Epidermal melanocyte (primary cell): ENCODE results near the gene LHFPL6.

Source experiments
- DNase-seq: peaks from one replicate; pipeline ENCODE4 v3.0.0; 2011; ENCODE audit warnings: low spot score; ENCODE audit not compliant: insufficient read length

Gene LHFPL6

DNA sequence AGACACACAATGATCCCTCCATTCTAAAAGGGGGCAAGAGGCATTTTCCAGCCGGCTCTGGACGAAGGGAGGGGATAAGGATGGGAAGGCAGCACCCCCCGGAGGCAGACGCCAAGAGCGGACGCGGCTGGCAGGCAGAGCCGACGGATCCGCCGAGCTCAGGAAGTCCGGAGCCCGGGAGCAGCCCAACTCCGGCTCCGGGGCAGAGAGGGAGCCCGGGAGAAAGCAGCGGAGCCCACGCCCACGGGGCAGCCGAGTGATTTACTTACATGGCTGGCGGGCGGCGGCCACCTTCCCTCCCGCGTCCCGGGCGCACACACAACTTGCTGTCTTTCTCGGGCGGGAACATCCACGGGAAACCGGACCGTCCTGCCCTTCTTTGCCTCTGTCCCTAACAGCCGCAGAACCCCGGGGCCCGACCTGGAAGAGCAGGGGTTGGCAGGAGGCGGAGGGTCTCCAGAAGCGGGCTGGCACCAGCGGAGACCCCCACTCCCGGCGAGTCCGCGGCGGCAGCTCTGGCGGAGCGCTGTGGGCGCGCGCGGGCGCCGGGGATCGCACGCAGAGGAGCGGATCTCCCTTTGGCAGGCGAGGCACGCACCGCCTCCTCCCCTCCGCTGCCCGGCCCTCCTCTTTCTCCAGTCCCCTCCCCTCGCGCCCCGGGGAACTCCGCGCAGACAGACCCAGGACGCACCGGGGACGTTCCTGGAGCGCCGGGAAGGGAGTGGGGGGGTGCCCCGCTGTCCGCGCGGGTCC lies at the start of gene LHFPL6:
LHFPL6 (minus strand) TSS at position 580 of the 753 bp plus-strand sequence.
- peak; percentile 64 for DNase-seq

DNA sequence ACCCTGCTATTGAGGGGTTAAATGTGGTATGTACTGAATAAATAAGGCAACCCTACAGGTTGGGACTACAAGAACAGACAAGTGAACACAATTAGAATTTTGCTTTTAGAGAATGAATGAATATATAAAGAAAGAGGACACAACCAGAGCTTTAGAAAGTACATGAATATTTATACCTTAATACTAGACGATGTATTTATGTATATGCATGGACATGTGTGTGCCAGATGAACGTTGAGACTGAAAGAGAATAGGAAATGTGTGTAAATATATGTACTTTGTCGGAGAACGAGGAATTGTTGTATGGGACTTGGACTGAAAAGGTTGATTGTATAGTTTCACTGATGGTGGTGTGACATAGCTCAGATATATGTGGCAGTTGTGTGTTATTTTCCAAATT lies 43.1 kb upstream of the LHFPL6 start:
- no peak for DNase-seq

DNA sequence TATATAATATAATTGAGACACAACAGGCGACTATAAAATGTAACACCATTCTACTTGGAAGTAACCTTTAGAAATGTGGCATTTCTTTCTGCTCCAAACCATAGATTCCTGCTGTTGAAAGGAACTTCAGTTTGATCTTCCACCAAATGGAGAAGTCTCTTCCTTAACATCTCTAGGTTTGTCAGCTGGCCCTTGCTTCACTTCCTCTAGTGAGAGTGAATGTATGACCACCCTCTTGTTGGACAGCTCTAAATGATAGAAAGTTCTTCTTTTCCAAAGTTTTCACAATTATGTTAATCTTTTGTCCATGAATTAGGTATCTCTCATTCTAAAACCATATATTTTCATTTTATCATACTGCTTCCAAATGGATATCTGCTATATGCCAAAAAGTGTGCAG lies 38.7 kb upstream of the LHFPL6 start:
- no peak for DNase-seq

DNA sequence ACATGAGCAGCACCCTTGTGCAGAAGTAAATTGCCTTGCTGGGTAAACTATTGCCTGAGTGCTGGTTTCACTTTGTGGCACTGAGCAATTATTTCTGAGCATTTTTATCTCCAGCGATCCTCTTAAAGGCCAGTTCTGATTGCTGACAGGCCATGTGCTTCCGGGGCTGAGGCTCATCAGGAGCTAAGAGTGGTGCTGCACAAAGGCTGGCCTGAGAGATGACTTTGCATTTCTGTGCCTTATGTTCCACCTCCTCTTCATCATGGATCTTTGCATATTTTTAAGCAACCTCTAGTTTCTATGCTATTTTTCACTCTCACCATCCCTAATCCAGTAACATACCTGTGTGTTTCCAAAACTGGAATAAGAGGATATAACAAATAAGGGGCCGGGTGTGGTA lies 34.9 kb upstream of the LHFPL6 start:
- DNase-seq: no peak

DNA sequence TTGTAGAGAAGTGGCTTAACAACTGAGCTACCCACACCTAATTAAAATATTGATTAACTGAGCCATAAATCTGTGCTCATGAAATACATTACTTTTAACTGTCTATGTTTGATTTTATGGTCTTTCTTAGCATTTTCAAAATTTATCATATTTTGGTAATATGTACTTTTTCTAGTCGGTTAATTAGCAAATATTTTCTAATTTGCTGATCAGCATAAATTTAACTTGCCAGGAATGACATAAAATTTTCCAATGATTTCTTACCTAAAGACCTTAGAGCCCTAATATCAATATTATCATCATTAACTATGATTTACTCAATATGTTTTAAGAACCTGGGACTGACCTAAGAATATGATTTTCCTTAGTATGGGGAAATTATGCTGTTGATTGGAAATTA lies 32.6 kb upstream of the LHFPL6 start:
- DNase-seq: no peak

DNA sequence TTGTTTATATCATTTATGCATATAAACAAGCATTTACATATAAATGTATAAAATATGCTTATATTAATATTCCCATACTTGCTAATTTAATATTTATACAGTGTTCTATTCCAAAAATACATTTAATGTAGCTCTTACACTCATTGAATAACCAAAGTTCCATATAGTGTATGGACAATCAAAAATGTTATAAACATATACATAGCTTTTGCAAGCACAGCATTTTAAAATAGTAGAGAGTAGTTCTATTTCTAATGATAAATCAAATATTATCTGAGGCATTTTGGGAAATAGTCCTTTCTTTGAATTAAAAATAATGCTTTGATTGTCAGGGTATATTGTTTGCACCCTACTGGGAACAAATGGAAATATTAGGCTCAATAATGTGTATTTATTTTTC lies 30.0 kb upstream of the LHFPL6 start:
- DNase-seq: no peak

DNA sequence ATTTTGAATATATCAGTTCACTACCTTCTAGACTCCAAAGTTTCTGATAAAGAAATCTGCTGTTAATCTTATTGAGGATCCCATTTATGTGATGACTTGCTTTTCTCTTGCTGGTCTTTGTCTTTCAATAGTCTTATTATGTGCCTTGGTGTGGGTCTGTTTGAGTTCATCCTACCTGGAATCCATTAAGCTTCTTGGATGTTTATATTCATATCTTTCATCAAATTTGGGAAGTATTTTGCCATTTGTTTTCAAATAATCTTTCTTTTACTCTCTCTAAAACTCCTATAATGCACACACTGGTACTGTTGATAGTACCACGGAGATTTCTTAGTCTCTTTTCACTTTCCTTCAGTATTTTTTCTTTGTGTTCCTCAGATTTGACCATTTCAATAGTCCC lies 28.3 kb upstream of the LHFPL6 start:
- no peak for DNase-seq

DNA sequence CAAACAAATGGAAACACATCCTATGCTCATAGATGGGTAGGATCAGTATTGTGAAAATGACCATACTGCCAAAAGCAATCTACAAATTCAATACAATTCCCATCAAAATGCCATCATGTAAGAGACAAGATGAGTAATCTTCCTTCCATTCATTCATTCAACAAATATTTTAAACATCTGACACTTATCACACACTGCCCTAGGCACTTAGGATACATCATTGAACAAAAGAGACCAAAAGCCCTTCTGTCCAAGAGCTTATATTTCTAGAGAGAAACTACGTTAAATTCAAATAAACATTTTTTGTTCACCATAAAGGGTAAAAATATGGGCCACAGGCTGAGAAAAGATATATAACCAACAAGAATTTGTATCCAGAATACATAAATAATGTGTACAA lies 20.5 kb upstream of the LHFPL6 start:
- DNase-seq: no peak

DNA sequence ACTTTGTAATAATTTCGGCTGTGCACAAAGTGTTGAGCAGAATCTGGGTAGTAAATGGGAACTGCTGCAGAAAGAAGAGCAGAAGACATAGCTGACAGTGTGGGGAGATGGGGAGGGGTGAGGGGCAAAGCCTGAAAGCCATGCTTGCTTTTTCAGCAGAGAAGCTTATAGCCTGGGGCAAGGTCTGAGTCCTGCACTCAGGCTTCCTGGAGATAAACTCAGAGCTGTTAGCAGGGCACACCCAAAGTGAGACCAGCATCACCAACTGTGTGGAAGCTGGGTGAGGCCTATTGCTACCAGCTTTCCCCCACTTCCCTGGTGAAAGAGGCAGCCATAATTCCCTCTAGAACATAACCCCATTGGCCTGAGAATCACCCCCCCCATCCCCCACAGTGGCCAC lies 15.6 kb upstream of the LHFPL6 start:
- no peak for DNase-seq

DNA sequence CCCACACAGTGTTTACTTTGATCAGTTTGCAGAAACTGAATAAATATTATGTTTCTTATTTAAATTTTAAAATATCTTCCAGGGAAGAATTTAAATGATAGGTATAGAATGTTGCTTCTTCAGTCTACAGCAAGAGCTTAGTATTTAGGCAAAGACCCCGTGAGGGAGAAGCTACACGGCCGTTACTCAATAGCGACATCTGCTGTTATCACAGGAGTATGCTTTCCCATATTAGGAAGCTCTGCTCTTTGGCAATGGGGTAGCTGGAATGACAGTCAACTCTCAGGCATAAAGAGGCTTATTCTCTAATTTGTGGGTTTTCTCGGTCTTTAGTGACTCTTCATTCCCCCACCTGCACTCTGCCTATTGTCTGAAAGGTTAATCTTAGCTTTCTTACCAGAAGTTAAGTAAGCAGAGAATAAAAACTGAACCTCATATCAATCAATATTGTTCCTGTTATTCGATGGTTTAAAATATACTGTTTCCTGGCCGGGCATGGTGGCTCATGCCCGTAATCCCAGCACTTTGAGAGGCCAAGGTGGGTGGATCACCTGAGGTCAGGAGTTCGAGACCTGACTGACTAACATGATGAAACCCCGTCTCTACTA lies 13.2 kb upstream of the LHFPL6 start:
- DNase-seq: peak; percentile 67

DNA sequence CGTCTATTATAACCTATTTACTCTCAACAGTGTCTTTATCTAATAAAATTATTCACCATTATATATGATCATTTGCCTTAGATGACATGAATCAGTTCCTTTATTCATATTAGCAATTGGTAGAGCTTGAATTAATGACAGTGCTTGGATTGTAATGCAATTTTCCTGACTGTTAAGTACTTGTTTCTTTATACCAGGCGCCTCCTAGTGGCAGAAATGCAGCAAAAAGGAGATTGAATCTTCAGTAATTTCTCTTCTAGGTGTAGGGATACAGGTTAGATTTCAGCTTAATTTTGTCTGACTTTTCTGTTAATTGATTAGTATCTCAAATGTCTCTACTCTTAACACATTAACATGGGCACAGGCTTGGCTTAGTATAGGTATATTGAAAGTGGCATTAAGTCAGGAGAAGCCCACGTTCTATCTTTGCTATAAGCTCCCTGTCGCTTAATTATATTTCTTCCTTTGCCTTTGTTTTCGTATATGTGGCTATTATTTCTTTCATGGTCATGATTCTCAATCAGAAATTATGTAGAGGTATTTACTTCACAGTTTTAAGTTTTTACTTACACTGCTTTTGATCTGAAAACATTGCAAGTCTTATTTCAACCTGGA lies 9.1 kb upstream of the LHFPL6 start:
- peak; percentile 73 for DNase-seq

DNA sequence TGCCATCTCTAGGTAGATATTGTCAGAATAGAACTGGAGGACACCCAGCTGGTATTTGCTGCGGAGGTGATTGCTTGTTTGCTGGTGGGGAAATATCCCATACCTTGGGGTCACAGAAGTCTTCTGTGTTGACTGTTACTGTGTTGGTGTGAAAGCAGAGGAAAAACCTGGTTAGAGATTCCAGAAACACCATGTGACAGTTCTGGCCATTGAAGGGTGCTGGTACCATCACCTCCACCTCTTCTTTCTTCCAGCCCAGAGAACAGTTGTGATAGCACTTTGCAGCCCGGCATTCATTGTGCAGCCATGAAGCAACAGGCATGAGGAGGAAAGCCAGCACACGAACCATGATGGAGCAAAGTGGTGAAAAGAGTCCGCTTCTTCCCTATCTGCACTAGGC lies 4.9 kb upstream of the LHFPL6 start:
- no peak for DNase-seq

DNA sequence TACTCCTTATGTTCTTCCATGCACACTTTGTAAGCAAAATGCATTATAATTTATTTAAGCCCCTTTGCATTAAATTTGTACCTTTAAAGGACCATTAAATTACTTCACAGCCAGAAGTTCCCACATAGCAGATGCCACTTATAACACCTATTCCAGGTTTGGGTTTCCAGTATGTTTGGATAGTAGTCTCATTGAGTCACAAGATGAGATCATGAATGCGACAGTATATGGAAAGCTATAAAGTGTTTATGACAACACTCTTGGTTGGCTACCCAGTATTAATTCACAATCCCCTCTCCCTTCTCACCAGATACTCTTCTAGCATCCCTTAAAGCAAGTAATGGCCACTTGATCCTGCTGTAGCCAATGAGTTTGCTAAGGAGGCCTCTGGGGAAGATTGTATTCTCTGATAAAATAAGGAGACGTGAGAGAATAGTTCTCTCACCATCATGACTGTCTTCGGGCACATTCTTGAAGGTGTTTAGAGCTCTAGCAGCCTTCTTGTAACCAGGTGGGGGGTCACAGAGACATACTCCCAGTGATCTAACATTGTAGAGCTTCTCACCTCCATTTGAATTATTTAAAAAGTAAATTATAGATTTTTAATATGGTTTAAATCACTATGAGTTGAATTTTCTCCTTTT lies 2.8 kb upstream of the LHFPL6 start:
- DNase-seq: no peak

DNA sequence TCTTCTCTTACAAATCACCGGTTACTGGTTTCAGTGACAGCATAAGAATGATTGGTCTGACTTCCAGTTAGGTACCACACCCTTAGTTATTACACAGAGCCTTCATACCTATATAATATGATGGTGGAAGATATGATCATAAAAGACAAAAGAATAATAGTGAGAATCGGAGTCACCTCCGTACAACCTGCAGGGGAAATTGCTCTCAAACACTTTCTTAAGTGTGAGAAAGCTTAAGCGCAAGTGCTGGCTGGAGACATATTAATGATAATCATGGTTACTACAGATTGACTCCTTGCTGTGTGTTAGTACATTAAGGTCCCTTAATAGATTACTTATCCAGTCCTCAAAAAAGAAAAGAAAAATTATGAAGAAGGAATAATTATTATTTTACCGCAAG lies 1.8 kb upstream of the LHFPL6 start:
- DNase-seq: no peak

DNA sequence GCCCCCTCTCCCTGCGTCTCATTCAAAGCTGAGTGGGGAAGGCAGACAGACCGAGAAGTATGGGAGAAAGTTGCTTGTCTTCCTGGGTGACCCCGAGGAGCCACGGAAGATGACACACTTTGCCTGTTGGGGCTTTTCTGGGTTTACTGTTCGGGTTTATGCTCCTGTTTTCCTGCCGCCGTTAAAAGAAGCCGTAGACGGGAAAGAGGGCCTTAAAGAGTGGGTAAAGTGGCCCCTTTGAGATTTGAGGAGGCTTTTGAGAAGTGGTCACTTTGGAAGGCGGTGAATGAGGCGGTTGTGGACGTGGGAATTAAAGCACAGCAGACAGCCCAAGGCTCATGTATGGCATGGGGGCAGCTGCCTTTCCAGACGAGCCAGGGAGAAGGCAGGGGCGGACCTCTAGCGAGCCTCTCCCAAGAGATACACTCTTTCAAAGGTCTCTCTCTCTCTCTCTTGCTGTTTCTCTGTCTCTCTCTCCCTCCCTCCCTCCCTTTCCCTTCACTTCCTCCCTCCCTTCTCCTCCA lies 493 bp upstream of the LHFPL6 start:
- DNase-seq: no peak

DNA sequence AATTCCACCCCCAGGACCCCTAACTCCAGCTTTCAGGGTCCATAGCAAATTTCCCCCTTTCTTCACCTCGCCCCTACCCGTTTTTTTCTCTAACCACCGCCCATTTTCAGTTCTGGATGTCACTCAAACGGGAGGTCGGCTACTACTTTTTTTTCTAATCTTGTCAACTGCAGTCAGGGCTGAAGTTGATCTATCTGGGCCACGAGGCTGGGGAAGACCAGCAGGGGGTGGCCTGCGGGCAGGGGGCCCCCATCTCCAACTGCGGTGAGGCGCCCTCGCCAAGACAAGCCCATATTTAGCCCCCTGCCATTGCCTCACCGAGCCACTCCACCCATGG lies 748 bp downstream of the LHFPL6 start:
- no peak for DNase-seq

DNA sequence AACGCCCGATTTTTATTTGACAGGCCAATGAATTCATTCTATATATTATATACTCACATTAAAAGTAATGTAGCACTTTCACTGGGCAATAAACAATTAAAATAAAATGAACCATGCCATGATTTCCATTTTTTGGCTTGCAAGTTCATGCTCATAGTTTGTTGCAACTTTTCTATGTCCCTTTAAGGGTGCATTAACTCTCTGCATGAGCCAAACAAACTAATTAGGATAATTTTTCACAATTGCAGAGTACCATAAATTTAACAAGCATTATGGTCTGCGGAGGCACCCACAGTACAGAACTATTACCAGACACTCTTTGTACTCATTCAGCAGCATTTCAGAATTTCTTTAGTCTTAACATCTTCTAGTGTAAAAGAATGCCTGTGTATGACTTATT lies 1.4 kb downstream of the LHFPL6 start:
- DNase-seq: no peak

DNA sequence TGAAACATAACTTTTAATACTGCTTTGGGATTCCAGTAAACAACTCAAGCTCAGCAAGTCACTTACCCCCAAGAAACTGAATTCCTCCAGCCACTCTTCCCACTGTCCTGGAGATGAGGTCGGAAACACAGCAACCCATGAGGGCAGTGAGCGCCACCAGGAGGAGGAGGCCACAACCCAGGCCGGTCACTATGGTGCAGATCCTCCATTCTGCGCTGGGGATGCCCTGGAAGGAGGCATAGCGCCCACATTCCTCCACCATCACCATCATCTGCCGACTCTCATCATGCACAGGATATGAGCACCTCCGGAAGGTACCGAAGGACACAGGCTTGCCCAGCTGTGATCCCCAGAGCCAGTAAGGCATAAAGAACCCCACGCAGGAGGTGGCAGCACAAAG lies 2.2 kb downstream of the LHFPL6 start:
- no peak for DNase-seq

DNA sequence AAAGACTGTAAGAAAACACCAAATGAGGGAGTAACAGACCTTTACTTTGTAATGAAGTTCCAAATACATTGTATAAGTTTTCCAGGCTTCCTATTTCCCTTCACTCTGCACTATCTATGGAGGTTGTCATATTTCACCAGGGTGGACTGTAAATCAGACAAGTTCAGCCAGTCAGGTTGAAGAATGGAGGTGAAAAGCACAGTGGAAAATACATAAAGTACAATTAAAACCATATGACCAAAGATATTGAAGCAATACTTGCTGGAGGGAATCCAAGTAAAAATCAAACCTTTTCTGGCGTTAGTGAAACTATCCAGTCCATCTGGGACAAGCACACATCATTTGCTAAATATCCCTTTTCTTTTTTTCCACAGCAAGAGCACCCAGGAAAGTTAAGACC lies 3.2 kb downstream of the LHFPL6 start:
- DNase-seq: no peak

DNA sequence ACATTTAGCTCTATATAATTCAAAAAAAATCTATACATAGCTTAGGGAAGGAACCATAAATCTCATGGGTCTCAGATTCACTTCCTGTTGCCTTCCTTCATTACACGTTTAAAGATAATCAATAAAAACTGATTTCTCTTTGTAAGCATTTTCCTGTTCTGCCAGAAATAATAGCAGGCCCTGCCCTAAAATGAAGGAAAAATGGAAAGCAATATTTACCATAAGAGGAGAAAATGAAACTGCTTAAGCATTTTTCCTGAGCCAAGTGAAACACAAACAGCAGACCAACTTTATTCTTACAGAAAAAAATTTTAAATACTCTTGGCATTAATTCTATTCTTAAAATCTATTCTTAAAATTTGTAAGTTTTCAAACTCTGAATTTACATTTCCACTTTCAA lies 4.0 kb downstream of the LHFPL6 start:
- DNase-seq: no peak

DNA sequence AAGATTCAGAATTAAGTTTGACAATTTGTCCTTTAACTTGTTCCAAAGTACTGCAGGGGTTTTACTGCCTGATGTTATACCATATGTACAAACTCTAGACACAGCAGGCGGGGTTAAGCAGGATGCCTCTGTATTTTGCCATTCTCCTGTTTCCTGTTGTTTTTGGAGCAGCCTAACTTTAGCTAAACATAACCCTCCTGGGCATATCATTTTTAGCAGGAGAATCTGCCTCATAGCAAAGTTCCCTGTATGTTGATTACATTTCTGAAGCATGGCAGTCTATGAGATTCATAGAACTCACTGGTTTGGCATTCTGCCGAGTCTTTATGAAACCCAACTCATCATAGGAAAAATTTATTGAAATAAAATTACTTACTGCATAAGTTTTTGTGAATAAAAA lies 5.2 kb downstream of the LHFPL6 start:
- DNase-seq: no peak

DNA sequence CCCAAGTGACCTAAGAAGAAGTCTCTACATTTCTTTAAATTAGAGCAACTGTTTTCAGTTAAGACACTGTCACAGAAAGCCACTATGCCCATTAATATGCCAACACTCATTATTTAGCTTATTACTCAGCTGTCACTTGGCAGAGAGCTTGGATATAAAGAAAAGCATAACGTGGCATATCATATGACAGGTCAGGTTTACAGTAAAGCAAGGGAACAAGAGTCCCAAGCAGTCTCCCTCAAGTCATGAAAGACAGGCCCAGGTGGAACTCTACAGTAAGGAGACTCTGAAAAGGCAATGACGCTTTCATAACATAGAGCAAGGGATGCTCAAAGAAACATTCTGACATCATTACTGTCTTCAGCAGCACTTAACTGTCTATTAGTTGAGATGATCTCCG lies 6.3 kb downstream of the LHFPL6 start:
- DNase-seq: no peak
